ENCODE results near the gene DAB1. TPM values are rescaled to one million over a fixed set of nuclear protein-coding genes. Genes with fewer than 3 reads are reported as not detected.

DAB1 gene
- total and polyA plus RNA-seq, 2 of the 8 experiments (the other 6 are each of a cell fraction or from before 2014, with no cell fraction given): 4.4 to 11.8 TPM

DNA sequence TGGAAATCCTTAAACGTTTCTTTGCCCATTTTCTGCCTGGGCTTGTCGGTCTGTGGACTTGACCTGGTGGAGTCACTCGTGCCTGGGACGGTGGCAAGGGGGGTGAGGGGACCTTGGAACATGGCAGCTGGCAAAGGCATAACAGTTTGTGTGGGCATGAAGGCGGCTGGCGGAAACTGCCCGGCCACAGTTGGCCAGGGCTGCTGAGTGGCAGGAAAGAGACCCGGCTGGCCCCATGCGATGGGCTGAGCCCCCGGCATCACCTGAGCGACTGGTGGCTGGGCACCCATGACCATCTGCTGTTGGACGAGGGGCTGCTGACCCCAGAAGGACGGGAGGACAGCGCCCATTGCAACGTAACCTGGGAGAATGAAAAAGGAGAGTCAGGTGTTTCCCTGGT is 408.8 kb downstream of the DAB1 start:
- WGBS, 2 experiments (ENCODE audit: extremely low coverage in 1 of 2, insufficient coverage in 1 of 2, insufficient read length in 1 of 2, insufficient replicate concordance in 2 of 2, low coverage in 1 of 2, low lambda C conversion rate in 2 of 2, missing lambda C conversion rate in 1 of 2): 88% methylated on average over 13 of the region's 15 CpGs; no CpG with 5 or more reads in 1 of the 2 experiments
- Histone ChIP-seq H2AK5ac (ENCODE audit: low read depth, low read length) (no peak overlapping the region), H3K9ac (replicated peaks in 1 of 4; ENCODE audit: extremely low read depth in 1 of 4, low read depth in 3 of 4, low read length in 3 of 4) (no peak overlapping the region), H4K5ac (ENCODE audit: insufficient read length, low read depth, low read length) (no peak overlapping the region), H3K4ac (replicated peaks; ENCODE audit: insufficient read length, low read depth, low read length) (no peak overlapping the region), H3K36me3 (ENCODE audit: control insufficient read depth in 2 of 4, insufficient read depth in 4 of 4, low read length in 3 of 4) (no peaks in the 10 kb centered on the region), H3K23ac (ENCODE audit: insufficient read length) (no peak overlapping the region), H3K9me3 (ENCODE audit: insufficient read depth in 2 of 2, low read depth in 1 of 2, low read length in 1 of 2) (no peaks in the 10 kb centered on the region), H3K79me1 (ENCODE audit: low read depth, low read length) (no peaks in the 10 kb centered on the region), H2BK12ac (ENCODE audit: low read depth, low read length) (no peak overlapping the region), H2BK15ac (ENCODE audit: low read length) (no peak overlapping the region), H3K23me2 (ENCODE audit: low read depth, low read length) (no peaks in the 10 kb centered on the region), H3K56ac (replicated peaks; ENCODE audit: insufficient read length, low read depth, low read length) (no peak overlapping the region), H2BK120ac (replicated peaks; ENCODE audit: low read depth, low read length) (no peak overlapping the region), H2AFZ (ENCODE audit: low read length) (no peak overlapping the region), H2BK20ac (ENCODE audit: low read length) (no peak overlapping the region), H3K14ac (ENCODE audit: insufficient read length) (no peak overlapping the region), H4K8ac (ENCODE audit: extremely low read depth, insufficient read depth, low read length) (no peak overlapping the region), H3K27me3 (replicated peaks in 1 of 4; ENCODE audit: control insufficient read depth in 3 of 4, extremely low read depth in 1 of 4, insufficient read depth in 3 of 4, low read length in 3 of 4) (no peaks in the 10 kb centered on the region), H3K27ac (ENCODE audit: low read depth, low read length) (no peak overlapping the region), H3K4me3 (ENCODE audit: extremely low read depth in 1 of 4, insufficient read depth in 2 of 4, low read depth in 3 of 4, low read length in 4 of 4) (no peak overlapping the region), H3K18ac (ENCODE audit: extremely low read depth, low read length) (no peak overlapping the region), H3K4me1 (replicated peaks in 1 of 4; ENCODE audit: control insufficient read depth in 3 of 4, insufficient read depth in 4 of 4, low read length in 3 of 4) (no peaks in the 10 kb centered on the region), H3K4me2 (ENCODE audit: insufficient read depth in 1 of 2, low read depth in 2 of 2, low read length in 2 of 2) (no peak overlapping the region), H3K79me2 (ENCODE audit: control insufficient read depth in 1 of 2, insufficient read depth in 2 of 2, low read length in 2 of 2) (no peaks in the 10 kb centered on the region; a peak in 1 of 4 replicates), H4K20me1 (replicated peaks in 1 of 2; ENCODE audit: control insufficient read depth in 1 of 2, insufficient read depth in 2 of 2, low read length in 2 of 2) (peaks cover 0 to 3% of the 10 kb centered on the region in 2 experiments), H2BK5ac (ENCODE audit: low read depth, low read length) (no peak overlapping the region), H4K91ac (replicated peaks; ENCODE audit: insufficient read length, low read length) (no peak overlapping the region)
- DNase-seq (ENCODE audit: low read depth in 1 of 2, low spot score in 2 of 2) (no peak), FAIRE-seq (no peak)
- POLR2A ChIA-PET (ENCODE audit: partially characterized antibody): no interaction called here
- TF ChIP-seq SRF (IDR thresholded peaks at IDR 0.05; ENCODE audit: low read depth, low read length): no peak
- CTCF ChIA-PET (ENCODE audit: partially characterized antibody): no interaction called here

Data from H1 (cell line).